ELF-1 (cell line): ENCODE results near the gene PPFIA2.

Experiments used
- DNase-seq: peaks from one replicate; pipeline ENCODE4 v3.0.0-alpha.2; 2016; ENCODE audit warnings: low read depth, low spot score

PPFIA2 gene

DNA sequence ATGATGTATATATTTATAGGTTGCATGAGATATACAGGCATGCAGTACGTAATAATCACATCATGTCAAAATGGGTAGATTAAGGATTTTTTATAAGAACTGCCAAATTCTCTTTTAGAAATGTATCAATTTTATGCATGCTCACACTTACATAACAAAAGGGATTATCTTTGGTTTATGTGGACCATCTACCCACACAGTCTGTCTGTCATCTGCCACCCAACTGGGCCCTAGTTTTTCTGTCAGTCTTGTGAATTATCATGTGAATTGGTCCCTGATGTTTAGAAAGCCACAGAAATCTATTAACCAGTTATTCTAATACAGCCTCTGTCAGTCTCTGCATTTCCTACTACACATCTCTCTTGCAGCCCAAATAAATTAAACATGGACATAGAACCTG, 547.8 kb downstream of the PPFIA2 start:
- DNase-seq, result no peak

DNA sequence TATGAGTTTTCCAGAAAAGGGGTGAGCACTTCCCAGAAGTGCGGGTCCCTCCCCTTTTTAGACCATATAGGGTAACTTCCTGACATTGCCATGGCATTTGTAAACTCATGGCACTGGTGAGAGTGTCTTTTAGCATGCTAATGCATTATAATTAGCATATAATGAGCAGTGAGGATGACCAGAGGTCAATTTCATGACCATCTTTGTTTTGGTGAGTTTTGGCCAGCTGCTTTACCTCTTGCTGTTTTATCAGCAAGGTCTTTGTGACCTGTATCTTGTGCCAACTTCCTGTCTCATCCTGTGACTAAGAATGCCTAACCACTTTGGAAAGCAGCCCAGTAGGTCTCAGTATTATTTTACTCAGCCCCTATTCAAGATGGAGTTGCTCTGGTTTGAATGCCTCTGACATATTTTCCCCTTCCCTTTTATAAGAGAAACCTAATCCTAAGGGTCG, 549.4 kb downstream of the PPFIA2 start:
- DNase-seq, result peak; percentile 2

DNA sequence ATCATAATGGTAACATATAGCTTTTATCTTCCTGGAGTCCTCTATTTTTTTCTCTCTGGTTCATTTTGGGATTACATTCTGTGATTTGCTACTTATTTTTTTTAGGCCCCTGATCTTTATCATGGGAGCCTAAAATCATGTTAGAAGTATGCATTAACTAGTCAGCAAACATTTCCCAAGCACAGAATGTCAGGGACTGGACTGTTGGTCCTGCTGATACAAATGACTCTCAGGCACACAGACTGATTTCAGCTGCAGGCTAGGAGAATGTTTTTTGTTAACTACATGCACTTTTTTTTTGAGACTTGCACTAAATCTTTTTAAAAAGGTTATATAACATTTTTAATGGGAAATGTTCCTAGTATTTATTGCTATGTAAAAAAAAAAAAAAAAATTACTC, 550.1 kb downstream of the PPFIA2 start:
- DNase-seq, result no peak

DNA sequence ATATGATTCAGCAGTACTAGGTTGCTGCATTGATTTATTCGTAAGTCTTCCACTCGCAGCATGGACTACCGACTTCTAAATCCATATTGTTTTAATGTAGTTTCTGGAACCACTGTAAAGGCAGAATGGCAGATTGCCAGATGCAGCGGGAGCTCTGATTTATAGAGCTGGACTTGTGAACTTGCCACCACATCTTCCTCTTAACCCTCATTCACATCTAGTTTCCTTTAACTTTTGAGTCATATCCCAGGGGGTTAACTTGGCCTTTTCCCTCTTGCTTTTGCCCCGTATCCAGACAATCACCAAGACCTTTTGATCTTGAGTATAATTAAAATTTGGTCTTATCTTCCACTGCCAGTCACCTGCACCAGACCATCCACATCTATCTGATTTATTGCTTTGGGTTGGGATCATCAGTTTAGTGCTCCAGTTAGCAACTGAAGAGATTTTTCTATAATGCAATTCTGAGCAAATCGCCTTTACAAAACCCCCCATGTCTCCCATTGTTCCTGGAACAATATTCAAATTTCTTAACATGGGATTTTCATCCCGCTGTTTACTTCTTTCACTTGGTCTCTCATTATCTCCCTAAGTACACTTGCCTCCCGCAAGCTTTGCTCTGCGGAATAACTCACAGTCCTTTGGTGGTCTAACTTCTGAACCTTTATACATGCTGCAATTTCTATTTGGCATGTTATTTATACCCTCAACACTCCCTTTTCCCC, 550.8 kb downstream of the PPFIA2 start:
- no peak for DNase-seq
